Common myeloid progenitor, CD34-positive (primary cell): ENCODE results near the gene AXIN1.
A peak's percentile ranks its signal among the peaks of the same experiment; 100 is the strongest.

Experiments
- CTCF ChIA-PET: fragments of 350-600 bp; sonication (Branson Sonifier 250); formaldehyde crosslinking; loops from one replicate; lab custom pipeline; 2021; ENCODE audit warnings: antibody characterized with exemption; lab: Charles Lee
- POLR2A ChIA-PET: fragments of 350-600 bp; sonication (Branson Sonifier 250); formaldehyde crosslinking; loops from one replicate; lab custom pipeline; 2021; ENCODE audit warnings: antibody characterized with exemption; lab: Charles Lee
- DNase-seq, 3 donors: peaks; one replicate each; pipeline versions ENCODE4 v3.0.0 to v3.0.0-alpha.2; 2013
- H3K27ac ChIP-seq, 2 experiments: 1 replicate in 1 of 2; 2 replicates in 1 of 2; pipeline ENCODE4 v1.7.0; 2013; ENCODE audit warnings: inconsistent platforms in 2 of 2, low read length in 2 of 2, mild to moderate bottlenecking in 2 of 2, low read depth in 1 of 2, moderate library complexity in 1 of 2; ENCODE audit not compliant: severe bottlenecking in 2 of 2, insufficient read depth in 1 of 2, poor library complexity in 1 of 2
- H3K27me3 ChIP-seq, 5 experiments: replicated peaks in 2 of 5; 1 replicate in 3 of 5; 2 replicates in 2 of 5; pipeline versions ENCODE4 v1.6.1 to v1.7.0; 2013; ENCODE audit warnings: low read length in 4 of 5, mild to moderate bottlenecking in 2 of 5, moderate library complexity in 2 of 5, inconsistent platforms in 1 of 5; ENCODE audit not compliant: insufficient read depth in 5 of 5, control insufficient read depth in 4 of 5
- H3K36me3 ChIP-seq, 4 experiments: 1 replicate in 2 of 4; 2 replicates in 2 of 4; pipeline versions ENCODE4 v1.6.1 to v1.7.0; 2013; ENCODE audit warnings: low read length in 3 of 4, control low read depth in 1 of 4, mild to moderate bottlenecking in 1 of 4; ENCODE audit not compliant: control insufficient read depth in 4 of 4, insufficient read depth in 4 of 4
- H3K4me1 ChIP-seq, 4 experiments: 1 replicate in 3 of 4; 2 replicates in 1 of 4; pipeline versions ENCODE4 v1.6.1 to v1.7.1; 2013; ENCODE audit warnings: low read length in 3 of 4, mild to moderate bottlenecking in 3 of 4, control low read depth in 1 of 4, inconsistent platforms in 1 of 4, moderate library complexity in 1 of 4; ENCODE audit not compliant: control insufficient read depth in 4 of 4, insufficient read depth in 4 of 4; ENCODE audit errors: control extremely low read depth in 1 of 4
- H3K4me3 ChIP-seq, 7 experiments: 1 replicate in 4 of 7; 2 replicates in 3 of 7; pipeline versions ENCODE4 v1.5.1 to v1.7.0; 2013; ENCODE audit warnings: mild to moderate bottlenecking in 7 of 7, low read length in 6 of 7, moderate library complexity in 6 of 7, inconsistent platforms in 2 of 7, low read depth in 2 of 7, control low read depth in 1 of 7; ENCODE audit not compliant: insufficient read depth in 4 of 7, control insufficient read depth in 1 of 7; ENCODE audit errors: extremely low read depth in 1 of 7
- H3K9me3 ChIP-seq, 5 experiments: 1 replicate in 4 of 5; 2 replicates in 1 of 5; pipeline versions ENCODE4 v1.6.1 to v1.7.1; 2013; ENCODE audit warnings: low read length in 4 of 5, mild to moderate bottlenecking in 2 of 5, inconsistent platforms in 1 of 5, low read depth in 1 of 5, moderate library complexity in 1 of 5; ENCODE audit not compliant: control insufficient read depth in 4 of 5, insufficient read depth in 2 of 5; ENCODE audit errors: control extremely low read depth in 1 of 5
- WGBS: methylation state at CpG from one replicate; pipeline ENCODE4 v1.1.5; 2013; ENCODE audit not compliant: insufficient coverage; 5-methylcytosine and 5-hydroxymethylcytosine counted together

Gene AXIN1

GRCh38 chr16:252366-253337, 99.9 kb downstream of the AXIN1 start:
- no peaks in the 10 kb centered on the region for H3K9me3 ChIP-seq
- H3K36me3 ChIP-seq, result peaks cover 0 to 37% (median 15%) of the 10 kb centered on the region in 4 experiments
- H3K4me3 ChIP-seq, result peak overlapping the region in 6 of 7 experiments; percentile 23 to 77 (median 60)
- H3K27me3 ChIP-seq, result no peaks in the 10 kb centered on the region
- ChIA-PET CTCF (interaction anchor here (0.8 to 3.4 kb wide), 4 partner anchors 8 to 146 kb away, joined by 3 to 13 read pairs (median 4); partner anchors contain the start of gene FAM234A), POLR2A (interaction anchor here (0.5 to 1.0 kb wide), 2 partner anchors 17 to 1375 kb away, joined by 3 read pairs; no protein-coding TSS in a partner anchor)
- peaks cover 0 to 26% (median 19%) of the 10 kb centered on the region in 4 experiments for H3K4me1 ChIP-seq
- peak; percentile 36 to 82 (median 73) for DNase-seq
- H3K27ac ChIP-seq, result peak overlapping the region; percentile 79 to 80
- WGBS, result 23% methylated on average over 18 of the region's 30 CpGs

GRCh38 chr16:249431-249830, 103.1 kb downstream of the AXIN1 start:
- no peaks in the 10 kb centered on the region for H3K9me3 ChIP-seq
- ChIA-PET POLR2A (interaction anchor here (0.7 kb wide), 2 partner anchors 15 to 238 kb away, joined by 3 read pairs; partner anchors contain the start of gene FAM234A), CTCF (interaction anchor here (2.5 kb wide), 1 partner anchor 14 kb away, joined by 7 read pairs; the partner anchor contains the start of gene FAM234A)
- H3K27me3 ChIP-seq, result no peaks in the 10 kb centered on the region
- H3K36me3 ChIP-seq, result peaks cover 0 to 14% (median 8%) of the 10 kb centered on the region in 4 experiments
- no peak overlapping the region for H3K4me3 ChIP-seq
- WGBS, result 98% methylated on average over 11 of the region's 12 CpGs
- DNase-seq, result no peak
- peaks cover 0 to 28% (median 22%) of the 10 kb centered on the region in 4 experiments for H3K4me1 ChIP-seq
- no peak overlapping the region for H3K27ac ChIP-seq

GRCh38 chr16:247027-247426, 105.5 kb downstream of the AXIN1 start:
- POLR2A ChIA-PET, result interaction anchor here (0.6 kb wide), 1 partner anchor 332 kb away, joined by 4 read pairs; no protein-coding TSS in a partner anchor
- CTCF ChIA-PET, result interaction anchor here (0.6 to 1.3 kb wide), 3 partner anchors 12 to 314 kb away, joined by 3 to 7 read pairs (median 3); no protein-coding TSS in a partner anchor
- Histone ChIP-seq H3K4me1 (peaks cover 0 to 15% (median 6%) of the 10 kb centered on the region in 4 experiments), H3K4me3 (no peak overlapping the region), H3K36me3 (peaks cover 0 to 13% (median 5%) of the 10 kb centered on the region in 4 experiments), H3K27me3 (no peaks in the 10 kb centered on the region), H3K27ac (no peak overlapping the region), H3K9me3 (no peaks in the 10 kb centered on the region)
- 96% methylated on average over 9 of the region's 12 CpGs for WGBS
- no peak for DNase-seq

GRCh38 chr16:245105-245504, 107.4 kb downstream of the AXIN1 start:
- H3K36me3 ChIP-seq, result peaks cover 2 to 7% (median 5%) of the 10 kb centered on the region in 4 experiments
- WGBS, result 96% methylated on average over 8 of the region's 9 CpGs
- CTCF ChIA-PET, result interaction anchor here (1.0 kb wide), 1 partner anchor 8 kb away, joined by 3 read pairs; no protein-coding TSS in a partner anchor
- DNase-seq, result no peak
- H3K27ac ChIP-seq, result no peak overlapping the region
- H3K4me3 ChIP-seq, result no peak overlapping the region
- H3K4me1 ChIP-seq, result peaks cover 2 to 12% (median 9%) of the 10 kb centered on the region in 4 experiments
- no peaks in the 10 kb centered on the region for H3K27me3 ChIP-seq
- POLR2A ChIA-PET, result no interaction called here
- no peaks in the 10 kb centered on the region for H3K9me3 ChIP-seq

- POLR2A ChIA-PET, result interaction anchor here (1.4 kb wide), 1 partner anchor 8 kb away, joined by 4 read pairs; no protein-coding TSS in a partner anchor
- no peak for DNase-seq
- Histone ChIP-seq H3K4me3 (no peak overlapping the region), H3K27ac (no peak overlapping the region), H3K4me1 (peaks cover 2 to 12% (median 9%) of the 10 kb centered on the region in 4 experiments), H3K36me3 (peaks cover 0 to 2% (median 0%) of the 10 kb centered on the region in 4 experiments), H3K27me3 (no peaks in the 10 kb centered on the region), H3K9me3 (no peaks in the 10 kb centered on the region)
- WGBS, result 77% methylated on average over 4 of the region's 4 CpGs
- CTCF ChIA-PET, result interaction anchor here (0.7 kb wide), 1 partner anchor 12 kb away, joined by 3 read pairs; no protein-coding TSS in a partner anchor
These were observed 109.2 kb downstream of the AXIN1 start for GRCh38 chr16:243348-243747.

- Histone ChIP-seq H3K4me1 (peaks cover 2 to 12% (median 9%) of the 10 kb centered on the region in 4 experiments), H3K4me3 (peak overlapping the region in 3 of 7 experiments; percentile 33 to 63 (median 39)), H3K27ac (peak overlapping the region in 1 of 2 experiments; percentile 32), H3K9me3 (no peaks in the 10 kb centered on the region), H3K27me3 (no peaks in the 10 kb centered on the region), H3K36me3 (peaks cover 0 to 2% (median 0%) of the 10 kb centered on the region in 4 experiments)
- 90% methylated on average over 2 of the region's 10 CpGs for WGBS
- peak in 1 of 3 donors; percentile 22 for DNase-seq
- POLR2A ChIA-PET, result interaction anchor here (0.7 kb wide), 1 partner anchor 54 kb away, joined by 3 read pairs; no protein-coding TSS in a partner anchor
- CTCF ChIA-PET, result interaction anchor here (1.0 to 3.6 kb wide), 3 partner anchors 11 to 120 kb away, joined by 3 to 12 read pairs (median 4); no protein-coding TSS in a partner anchor
These were observed 110.2 kb downstream of the AXIN1 start for GRCh38 chr16:242281-242680.
